Motor neuron (in vitro differentiated cells): Measurements from ENCODE around the gene POLR1E. TPM values are rescaled to one million over a fixed set of nuclear protein-coding genes. Genes with fewer than 3 reads are reported as not detected.

Experiments
- ATAC-seq, 8 experiments: fragments of 200-7000 bp; cut with Tn5 transposase; replicated peaks in 6 of 8; 2 replicates each; pipeline ENCODE4 v1.8.0; 2021; ENCODE audit warnings: mild to moderate bottlenecking in 8 of 8, moderate library complexity in 8 of 8
- H3K27ac ChIP-seq, 2 donors: fragments of 250-450 bp; sonication (Bioruptor Pico); 2 replicates each; pipeline ENCODE4 v1.9.0; 2021; ENCODE audit warnings: antibody characterized with exemption in 2 of 2, mild to moderate bottlenecking in 2 of 2, moderate library complexity in 1 of 2
- H3K4me1 ChIP-seq, 2 donors: fragments of 250-450 bp; sonication (Bioruptor Pico); replicated peaks in 1 of 2; 2 replicates each; pipeline ENCODE4 v1.6.1; 2021; ENCODE audit warnings: antibody characterized with exemption in 2 of 2, mild to moderate bottlenecking in 2 of 2, moderate library complexity in 1 of 2
- H3K4me3 ChIP-seq, 5 donors: fragments of 250-450 bp; sonication (Bioruptor Pico); 2 replicates each; pipeline ENCODE4 v1.9.0; 2021; ENCODE audit warnings: antibody characterized with exemption in 5 of 5, mild to moderate bottlenecking in 5 of 5, moderate library complexity in 4 of 5
- WGBS, 10 experiments: fragments of 450-650 bp; shearing (Covaris generic); methylation state at CpG; one replicate each; pipeline ENCODE4 v1.0.0; 2022; 5-methylcytosine and 5-hydroxymethylcytosine counted together
- in situ Hi-C, 9 experiments: fragments of 400-800 bp; cut with MboI; loops; one replicate each; pipeline ENCODE4 v1.15.0; 2021; ENCODE audit warnings: low sequenced_read_pairs in 9 of 9, low pct_unique_long_range_greater_than_20kb in 2 of 9; ENCODE audit not compliant: unreplicated experiment in 9 of 9
- total RNA-seq, 8 experiments: library from RNA; unstranded; fragments of 300-600 nt; gene quantifications; 2 replicates each; pipeline versions ENCODE4 v1.2.3 to v1.2.4, GENCODE V29; 2022

Gene POLR1E
- total RNA-seq, 8 experiments from 2014 or later: 19.4 to 35.4 (median 24.9) TPM

- WGBS, 10 experiments: 61 to 100% (median 90%) methylated on average over 1 to 2 of the region's 2 CpGs
- no peak for ATAC-seq
- H3K4me1 ChIP-seq: no peaks in the 10 kb centered on the region
- in situ Hi-C loops: no loop called here
- no peak overlapping the region for H3K27ac ChIP-seq
- H3K4me3 ChIP-seq: no peak overlapping the region
Measured at GRCh38 chr9:37551888-37552287, 66.1 kb downstream of the POLR1E start.

Other genes starting within 250 kb of the POLR1E start
- gene GRHPR, start 63.3 kb upstream of the POLR1E start, total RNA-seq: 100 to 1,000 TPM in 5 of 8 experiments, 10 to 100 TPM in 3; 69.7 to 150 (median 102) TPM
- 10 to 100 TPM in 7 of 8 experiments, 1 to 10 TPM in 1; 4.6 to 27.0 (median 19.9) TPM for gene ZBTB5, start 20.5 kb upstream of the POLR1E start, total RNA-seq
- gene FBXO10, start 90.4 kb downstream of the POLR1E start, total RNA-seq: 10 to 100 TPM in 6 of 8 experiments, 1 to 10 TPM in 2; 7.6 to 20.6 (median 13.5) TPM
- 100 to 1,000 TPM; 121 to 314 (median 160) TPM for gene TOMM5, start 106.6 kb downstream of the POLR1E start, total RNA-seq
- gene FRMPD1, start 165.0 kb downstream of the POLR1E start, total RNA-seq: 1 to 10 TPM in 2 of 8 experiments, under 1 TPM in 6; 0.09 to 4.1 (median 0.34) TPM